HG03469 (cell line): ENCODE measurements around the gene CST9.

Source experiments
- ATAC-seq: cut with Tn5 transposase; IDR thresholded peaks from one replicate; pipeline ENCODE4 v1.9.1; 2021; ENCODE audit warnings: mild to moderate bottlenecking, moderate library complexity, moderate number of reproducible peaks; ENCODE audit not compliant: unreplicated experiment

CST9 gene

DNA sequence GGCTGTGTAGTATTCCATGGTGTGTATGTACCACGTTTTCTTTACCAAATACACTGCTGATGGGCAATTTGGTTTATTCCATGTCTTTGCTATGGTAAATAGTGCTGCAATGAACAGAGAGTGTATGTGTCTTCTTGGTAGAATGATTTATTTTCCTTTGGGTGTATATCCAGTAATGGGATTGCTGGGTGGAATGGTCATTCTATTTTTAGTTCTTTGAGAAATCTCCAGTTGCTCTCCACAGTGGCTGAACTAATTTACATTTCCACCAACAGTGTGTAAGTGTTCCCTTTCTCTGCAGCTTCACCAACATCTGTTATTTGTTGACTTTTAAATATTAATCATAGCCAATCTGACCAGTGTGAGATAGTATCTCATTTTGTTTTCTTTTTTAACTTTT lies 51.3 kb downstream of the CST9 start:
- ATAC-seq: no peak
